WTC11 (cell line): ENCODE measurements around the gene MAP3K2. TPM values are rescaled to one million over a fixed set of nuclear protein-coding genes. Genes with fewer than 3 reads are reported as not detected.

ENCODE experiments used
- ATAC-seq: fragments of 200-7000 bp; cut with Tn5 transposase; 2 replicates; pipeline ENCODE4 v1.10.0; 2021; ENCODE audit warnings: mild to moderate bottlenecking, moderate library complexity
- CTCF ChIA-PET: fragments of 300-600 bp; sonication (Branson Sonifier 250); formaldehyde crosslinking; loops from one replicate; lab custom pipeline; 2021; ENCODE audit warnings: antibody characterized with exemption; lab: Charles Lee
- POLR2A ChIA-PET: fragments of 350-600 bp; sonication (Branson Sonifier 250); formaldehyde crosslinking; loops from one replicate; lab custom pipeline; 2021; ENCODE audit warnings: antibody characterized with exemption; lab: Charles Lee
- DNase-seq: peaks from one replicate; pipeline ENCODE4 v3.0.0; 2021; ENCODE audit warnings: low spot score
- H3K27ac Mint-ChIP-seq: 2 replicates; pipeline ENCODE4 v1.8.0; 2021; ENCODE audit warnings: mixed read lengths
- H3K27me3 Mint-ChIP-seq: 2 replicates; pipeline ENCODE4 v1.8.0; 2021; ENCODE audit warnings: low read depth, mild to moderate bottlenecking, moderate library complexity, mixed read lengths
- H3K36me3 Mint-ChIP-seq: 2 replicates; pipeline ENCODE4 v1.8.0; 2021; ENCODE audit warnings: mixed read lengths
- H3K4me1 Mint-ChIP-seq: 2 replicates; pipeline ENCODE4 v1.8.0; 2022; ENCODE audit warnings: mixed read lengths
- H3K4me3 Mint-ChIP-seq: 2 replicates; pipeline ENCODE4 v1.8.0; 2021; ENCODE audit warnings: mild to moderate bottlenecking, moderate library complexity, mixed read lengths
- H3K9me3 Mint-ChIP-seq: 2 replicates; pipeline ENCODE4 v1.8.0; 2021; ENCODE audit warnings: mixed read lengths
- ATF2 ChIP-seq: sonication (generic); formaldehyde crosslinking; IDR thresholded peaks from 2 replicates; pipeline ENCODE4 v1.8.1; 2022; ENCODE audit warnings: low read depth, missing genetic modification reagents, borderline replicate concordance
- ATF3 ChIP-seq: sonication (generic); formaldehyde crosslinking; conservative IDR thresholded peaks from 2 replicates; pipeline ENCODE4 v1.8.1; 2022; ENCODE audit warnings: mild to moderate bottlenecking, missing genetic modification reagents
- CBFB ChIP-seq: sonication (generic); formaldehyde crosslinking; IDR thresholded peaks from 2 replicates; pipeline ENCODE4 v1.8.1; 2022; ENCODE audit warnings: mild to moderate bottlenecking, low read depth, missing genetic modification reagents
- CREB1 ChIP-seq: sonication (generic); formaldehyde crosslinking; IDR thresholded peaks from 2 replicates; pipeline ENCODE4 v1.8.0; 2023; ENCODE audit warnings: mild to moderate bottlenecking, missing genetic modification reagents
- E2F1 ChIP-seq: sonication (generic); formaldehyde crosslinking; IDR thresholded peaks from 2 replicates; pipeline ENCODE4 v1.8.0; 2022; ENCODE audit warnings: mild to moderate bottlenecking, missing genetic modification reagents
- E2F5 ChIP-seq: sonication (generic); formaldehyde crosslinking; IDR thresholded peaks from 2 replicates; pipeline ENCODE4 v1.8.1; 2022; ENCODE audit warnings: mild to moderate bottlenecking, moderate library complexity, missing genetic modification reagents
- FOXP1 ChIP-seq: sonication (generic); formaldehyde crosslinking; IDR thresholded peaks from 2 replicates; pipeline ENCODE4 v1.8.0; 2022; ENCODE audit warnings: missing genetic modification reagents, mild to moderate bottlenecking, moderate library complexity, borderline replicate concordance
- IRF1 ChIP-seq: sonication (generic); formaldehyde crosslinking; IDR thresholded peaks from 2 replicates; pipeline ENCODE4 v1.8.0; 2023; ENCODE audit warnings: missing genetic modification reagents
- NR1H2 ChIP-seq: sonication (generic); formaldehyde crosslinking; IDR thresholded peaks from 2 replicates; pipeline ENCODE4 v1.9.0; 2021; ENCODE audit warnings: mild to moderate bottlenecking, moderate library complexity, missing genetic modification reagents
- NR3C1 ChIP-seq: sonication (generic); formaldehyde crosslinking; conservative IDR thresholded peaks from 2 replicates; pipeline ENCODE4 v1.8.1; 2023; ENCODE audit warnings: low read depth, mild to moderate bottlenecking, missing genetic modification reagents
- RELA ChIP-seq: sonication (generic); formaldehyde crosslinking; IDR thresholded peaks from 2 replicates; pipeline ENCODE4 v1.8.1; 2022; ENCODE audit warnings: missing genetic modification reagents, mild to moderate bottlenecking, borderline replicate concordance
- SMAD3 ChIP-seq: sonication (generic); formaldehyde crosslinking; IDR thresholded peaks from 2 replicates; pipeline ENCODE4 v1.8.0; 2022; ENCODE audit warnings: missing genetic modification reagents, mild to moderate bottlenecking, borderline replicate concordance
- SMAD4 ChIP-seq: sonication (generic); formaldehyde crosslinking; IDR thresholded peaks from 2 replicates; pipeline ENCODE4 v1.8.0; 2022; ENCODE audit warnings: mild to moderate bottlenecking, missing genetic modification reagents
- TCF7 ChIP-seq: sonication (generic); formaldehyde crosslinking; IDR thresholded peaks from 2 replicates; pipeline ENCODE4 v1.8.0; 2022; ENCODE audit warnings: mild to moderate bottlenecking, low read depth, missing genetic modification reagents, moderate library complexity
- ZNF121 ChIP-seq: sonication (generic); formaldehyde crosslinking; IDR thresholded peaks from 2 replicates; pipeline ENCODE4 v1.8.0; 2023; ENCODE audit warnings: missing genetic modification reagents
- ZNF219 ChIP-seq: sonication (generic); formaldehyde crosslinking; IDR thresholded peaks from 2 replicates; pipeline ENCODE4 v1.8.0; 2023; ENCODE audit warnings: missing genetic modification reagents, mild to moderate bottlenecking, borderline replicate concordance
- ZNF396 ChIP-seq: fragments of 250-450 bp; sonication (Bioruptor Pico); IDR thresholded peaks from 2 replicates; pipeline ENCODE4 v1.8.0; 2021; ENCODE audit warnings: mild to moderate bottlenecking, moderate library complexity, borderline replicate concordance
- ZNF532 ChIP-seq: fragments of 250-450 bp; sonication (Bioruptor Pico); IDR thresholded peaks from 2 replicates; pipeline ENCODE4 v1.9.0; 2021; ENCODE audit warnings: mild to moderate bottlenecking, borderline replicate concordance
- ZSCAN18 ChIP-seq: fragments of 250-450 bp; sonication (Bioruptor Pico); IDR thresholded peaks from 2 replicates; pipeline ENCODE4 v2.1.2; 2022; ENCODE audit warnings: mild to moderate bottlenecking, moderate library complexity
- total RNA-seq: library from RNA; stranded (reverse); gene quantifications from 3 replicates; pipeline ENCODE4 v1.2.3, GENCODE V29; 2021

The MAP3K2 gene
- total RNA-seq, 1 experiment from 2014 or later: 26.9 TPM

GRCh38 chr2:127422559-127423477 is 35.0 kb upstream of the MAP3K2 start (continued):
- TF ChIP-seq NR3C1 (0 out of 2 replicates have a peak, but pooled peaks have one; percentile 45), NR1H2 (CRISPR knock-in tag) (no peak), ZNF532 (CRISPR knock-in tag) (no peak), SMAD3 (no peak), ATF3 (no peak), E2F5 (CRISPR knock-in tag) (no peak)
- TF ChIP-seq, all 79 proteins: peak for 8

GRCh38 chr2:127421871-127422558 is 34.2 kb upstream of the MAP3K2 start:
- CTCF ChIA-PET: interaction anchor here (0.6 to 2.7 kb wide), 10 partner anchors 14 to 225 kb away, joined by 3 to 9 read pairs (median 6); no protein-coding TSS in a partner anchor
- H3K27ac Mint-ChIP-seq: no peak overlapping the region
- peaks cover 62% of the 10 kb centered on the region for H3K27me3 Mint-ChIP-seq
- peaks cover 19% of the 10 kb centered on the region for H3K4me1 Mint-ChIP-seq
- peak overlapping the region; percentile 65 for H3K4me3 Mint-ChIP-seq
- DNase-seq (no peak), ATAC-seq (no peak)
- H3K9me3 Mint-ChIP-seq: no peaks in the 10 kb centered on the region
- no peaks in the 10 kb centered on the region for H3K36me3 Mint-ChIP-seq
- POLR2A ChIA-PET: interaction anchor here (0.6 to 0.9 kb wide), 3 partner anchors 10 to 96 kb away, joined by 3 to 6 read pairs (median 3); no protein-coding TSS in a partner anchor
- TF ChIP-seq ATF2 (CRISPR knock-in tag) (no peak), ZNF396 (CRISPR knock-in tag) (no peak), ZNF219 (CRISPR knock-in tag) (no peak), FOXP1 (CRISPR knock-in tag) (no peak), TCF7 (CRISPR knock-in tag) (no peak), ZSCAN18 (no peak), ZNF121 (CRISPR knock-in tag) (no peak), CBFB (CRISPR knock-in tag) (no peak), RELA (no peak), E2F1 (CRISPR knock-in tag) (no peak), IRF1 (CRISPR knock-in tag) (no peak), CREB1 (CRISPR knock-in tag) (no peak), SMAD4 (CRISPR knock-in tag) (no peak), NR3C1 (no peak)
